ENCODE measurements around the gene FOXP4.

DNA sequence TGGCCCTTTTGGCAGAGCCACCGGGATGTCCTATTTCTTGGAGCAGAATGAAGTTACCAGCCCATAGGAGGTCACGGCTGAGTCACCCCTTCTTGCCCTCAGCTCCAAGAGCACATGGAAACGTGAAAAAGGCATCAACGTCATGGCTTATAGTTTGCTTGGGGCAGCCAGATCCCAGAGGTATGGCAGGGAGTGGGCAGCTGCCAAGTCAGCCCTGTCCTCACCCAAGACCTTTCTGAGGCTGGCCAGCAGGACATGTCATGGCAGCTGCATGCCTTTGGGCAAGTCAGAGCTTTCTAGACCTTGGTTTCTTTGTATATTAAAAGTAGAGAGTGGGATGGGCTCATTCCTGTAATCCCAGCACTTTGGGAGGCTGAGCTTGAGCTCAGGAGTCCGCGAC, 83.9 kb downstream of the FOXP4 start:
- no peak for TF ChIP-seq CTCF (IDR thresholded peaks at IDR 0.05)
- no peak for TF ChIP-seq FOSL2 (IDR thresholded peaks at IDR 0.05; ENCODE audit: borderline replicate concordance, low read depth)
- no peak for TF ChIP-seq CHD2 (IDR thresholded peaks at IDR 0.05; ENCODE audit: low read length, partially characterized antibody)
